ENCODE results near the gene TRPV4. TPM values are rescaled to one million over a fixed set of nuclear protein-coding genes. Genes with fewer than 3 reads are reported as not detected.

The TRPV4 gene
- total RNA-seq, 1 donor from 2014 or later, result 2.1 TPM

- no peaks in the 10 kb centered on the region for H3K27me3 Mint-ChIP-seq
- H3K36me3 Mint-ChIP-seq, result no peaks in the 10 kb centered on the region
- no peak for DNase-seq (ENCODE audit: extremely low spot score, unreplicated experiment)
- no peak overlapping the region for H3K27ac Mint-ChIP-seq
- no peak overlapping the region for H3K4me3 Mint-ChIP-seq
- H3K4me1 Mint-ChIP-seq (ENCODE audit: unreplicated experiment), result peaks cover 8% of the 10 kb centered on the region
- H3K9me3 Mint-ChIP-seq, result no peaks in the 10 kb centered on the region
- TF ChIP-seq, protein P1, sequence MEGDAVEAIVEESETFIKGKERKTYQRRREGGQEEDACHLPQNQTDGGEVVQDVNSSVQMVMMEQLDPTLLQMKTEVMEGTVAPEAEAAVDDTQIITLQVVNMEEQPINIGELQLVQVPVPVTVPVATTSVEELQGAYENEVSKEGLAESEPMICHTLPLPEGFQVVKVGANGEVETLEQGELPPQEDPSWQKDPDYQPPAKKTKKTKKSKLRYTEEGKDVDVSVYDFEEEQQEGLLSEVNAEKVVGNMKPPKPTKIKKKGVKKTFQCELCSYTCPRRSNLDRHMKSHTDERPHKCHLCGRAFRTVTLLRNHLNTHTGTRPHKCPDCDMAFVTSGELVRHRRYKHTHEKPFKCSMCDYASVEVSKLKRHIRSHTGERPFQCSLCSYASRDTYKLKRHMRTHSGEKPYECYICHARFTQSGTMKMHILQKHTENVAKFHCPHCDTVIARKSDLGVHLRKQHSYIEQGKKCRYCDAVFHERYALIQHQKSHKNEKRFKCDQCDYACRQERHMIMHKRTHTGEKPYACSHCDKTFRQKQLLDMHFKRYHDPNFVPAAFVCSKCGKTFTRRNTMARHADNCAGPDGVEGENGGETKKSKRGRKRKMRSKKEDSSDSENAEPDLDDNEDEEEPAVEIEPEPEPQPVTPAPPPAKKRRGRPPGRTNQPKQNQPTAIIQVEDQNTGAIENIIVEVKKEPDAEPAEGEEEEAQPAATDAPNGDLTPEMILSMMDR (conservative IDR thresholded peaks at IDR 0.05), result no peak
Observed at GRCh38 chr12:109842021-109842420, 8.8 kb upstream of the TRPV4 start.

GRCh38 chr12:109841356-109841755, 8.2 kb upstream of the TRPV4 start:
- DNase-seq (ENCODE audit: extremely low spot score, unreplicated experiment), result no peak
- TF ChIP-seq, protein P1 (conservative IDR thresholded peaks at IDR 0.05), result no peak
- Mint-ChIP-seq H3K4me3 (no peak overlapping the region), H3K9me3 (no peaks in the 10 kb centered on the region), H3K36me3 (no peaks in the 10 kb centered on the region), H3K27ac (peak overlapping the region; percentile 26), H3K4me1 (ENCODE audit: unreplicated experiment) (peaks cover 8% of the 10 kb centered on the region), H3K27me3 (no peaks in the 10 kb centered on the region)

DNA sequence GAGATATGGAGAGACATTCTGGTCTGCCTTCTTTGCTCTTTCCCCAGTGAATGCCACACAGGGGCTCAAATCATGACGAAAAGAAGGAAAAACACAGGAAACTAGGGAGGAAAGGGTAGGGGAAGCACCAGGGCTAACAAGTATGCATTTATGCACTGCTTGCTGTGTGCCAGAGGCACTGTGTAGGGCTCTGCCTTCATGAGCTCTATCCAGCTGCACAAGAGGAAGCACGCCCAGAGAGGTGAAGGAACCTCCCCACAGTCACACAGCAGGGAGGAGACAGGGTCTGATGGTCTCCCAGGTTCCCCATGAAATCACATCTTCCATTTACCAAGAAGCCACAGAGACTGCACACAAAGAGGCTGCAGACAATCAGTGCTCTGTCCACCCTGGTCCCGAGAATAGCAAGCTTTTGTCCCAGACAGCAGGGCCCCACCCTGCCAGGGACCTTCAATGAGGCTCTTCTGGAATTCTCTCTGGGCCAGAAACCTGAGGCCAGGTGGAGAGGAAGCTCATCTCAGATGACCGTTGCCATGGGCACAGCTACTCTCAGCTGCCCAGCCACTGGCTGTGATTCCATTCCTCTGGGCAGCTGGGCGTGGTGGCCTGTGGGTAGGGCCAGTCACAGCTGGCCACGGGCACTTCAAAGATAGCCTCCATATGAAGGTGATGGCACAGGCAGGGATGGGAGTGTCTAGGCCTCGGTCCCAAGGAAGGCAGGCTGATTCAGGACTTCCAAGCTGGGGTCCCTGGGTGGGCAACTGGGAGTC, 7.3 kb upstream of the TRPV4 start:
- Mint-ChIP-seq H3K36me3 (no peaks in the 10 kb centered on the region), H3K27me3 (no peaks in the 10 kb centered on the region), H3K9me3 (no peaks in the 10 kb centered on the region), H3K4me1 (ENCODE audit: unreplicated experiment) (peaks cover 8% of the 10 kb centered on the region), H3K27ac (peak overlapping the region; percentile 48), H3K4me3 (no peak overlapping the region)
- TF ChIP-seq, protein P1 (conservative IDR thresholded peaks at IDR 0.05), result no peak
- no peak for DNase-seq (ENCODE audit: extremely low spot score, unreplicated experiment)

DNA sequence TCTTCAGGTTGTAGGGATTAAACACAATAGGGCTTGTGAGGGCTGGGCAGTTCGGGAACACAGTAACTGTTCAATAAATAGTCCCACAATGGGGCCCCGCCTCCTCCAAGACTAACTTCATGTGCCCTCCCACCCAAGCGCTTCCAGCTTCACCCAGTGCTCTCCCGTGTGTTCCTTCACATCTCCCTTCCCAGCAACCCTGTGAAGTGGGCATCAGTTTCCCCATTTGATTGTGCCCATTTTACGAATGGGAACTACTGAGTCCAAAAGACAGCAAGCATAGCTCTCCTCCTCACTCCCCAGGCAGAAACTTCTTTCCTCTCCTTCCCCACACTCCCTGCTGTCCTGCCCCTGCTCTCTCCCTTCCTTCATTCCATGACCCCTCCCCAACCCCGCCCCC, 6.2 kb upstream of the TRPV4 start:
- H3K27ac Mint-ChIP-seq, result no peak overlapping the region
- peaks cover 4% of the 10 kb centered on the region for H3K27me3 Mint-ChIP-seq

DNA sequence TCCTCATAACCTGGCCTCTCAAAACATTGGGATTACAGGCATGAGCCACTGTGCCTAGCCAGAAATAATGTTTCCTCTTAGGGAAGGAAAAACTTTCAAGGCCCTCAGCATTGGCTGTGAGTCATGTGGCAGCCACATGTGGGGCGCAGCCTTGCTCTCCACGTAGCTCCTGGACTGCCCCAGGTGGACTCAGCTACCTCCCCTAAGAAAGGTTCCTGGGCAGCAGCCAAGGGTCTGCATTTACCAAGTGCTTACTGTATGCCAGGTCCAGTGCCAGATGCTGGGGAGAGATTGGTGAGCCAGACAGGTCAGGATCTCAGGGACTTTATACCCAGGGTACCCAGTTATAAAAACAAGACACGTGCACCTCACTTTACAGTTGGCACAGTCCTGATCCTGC, 3.7 kb upstream of the TRPV4 start:
- Mint-ChIP-seq H3K4me3 (no peak overlapping the region), H3K4me1 (ENCODE audit: unreplicated experiment) (peaks cover 12% of the 10 kb centered on the region), H3K27me3 (peaks cover 10% of the 10 kb centered on the region), H3K27ac (no peak overlapping the region), H3K9me3 (no peaks in the 10 kb centered on the region), H3K36me3 (no peaks in the 10 kb centered on the region)
- no peak for DNase-seq (ENCODE audit: extremely low spot score, unreplicated experiment)
- TF ChIP-seq, protein P1 (conservative IDR thresholded peaks at IDR 0.05), result no peak

More for the DNA sequence above, 6.2 kb upstream of the TRPV4 start:
- Mint-ChIP-seq H3K36me3 (no peaks in the 10 kb centered on the region), H3K4me3 (no peak overlapping the region), H3K4me1 (ENCODE audit: unreplicated experiment) (peaks cover 8% of the 10 kb centered on the region), H3K9me3 (no peaks in the 10 kb centered on the region)
- DNase-seq (ENCODE audit: extremely low spot score, unreplicated experiment), result no peak
- TF ChIP-seq, protein P1 (conservative IDR thresholded peaks at IDR 0.05), result no peak
